ENCODE results near the gene PRKD2.
"Not testable (repeated sequence)": the region's sequence is repeated elsewhere in the genome, so short reads cannot be mapped to it uniquely, and the experiment has no call there.

Gene PRKD2

DNA sequence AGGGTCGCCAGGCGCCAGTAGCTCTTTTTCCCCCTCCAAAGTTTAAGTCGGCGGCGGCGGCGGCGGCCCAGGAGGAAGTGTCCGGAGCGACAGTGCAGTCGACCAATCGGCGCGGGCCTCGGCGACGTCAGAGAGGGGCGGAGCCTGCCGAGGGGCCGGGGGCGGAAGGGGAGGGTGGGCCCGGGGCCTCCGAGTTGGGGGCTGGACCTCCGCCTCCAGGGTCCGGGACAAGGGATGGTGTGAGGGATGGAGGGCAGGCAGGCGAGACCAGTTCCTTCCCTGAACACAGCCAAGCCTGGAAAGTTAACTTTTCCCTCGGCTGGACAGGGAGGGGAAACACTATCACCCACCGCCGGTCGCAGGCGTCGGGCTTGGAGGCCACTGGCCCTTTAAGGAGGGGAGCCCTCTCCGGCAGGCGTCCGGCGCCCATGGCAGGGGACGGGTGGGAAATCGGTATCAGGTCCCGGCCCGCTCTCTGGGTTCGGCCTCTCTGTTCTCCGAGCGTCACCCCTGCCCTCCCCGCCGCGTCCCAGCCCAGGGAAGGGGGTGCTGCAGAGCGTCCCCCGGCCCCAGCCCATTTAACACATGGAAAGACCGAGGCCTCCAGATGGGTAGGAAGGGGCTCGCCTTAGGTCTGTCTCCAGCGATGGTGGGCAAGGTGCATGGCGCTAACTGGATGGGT lies at the start of gene PRKD2:
PRKD2 (minus strand) TSS at position 81 of the 682 bp plus-strand sequence. CDS start 744 bp downstream, outside the sequence.
- peak; percentile 98 for DNase-seq (ENCODE audit: low spot score)

GRCh38 chr19:46764817-46765291 lies 47.9 kb upstream of the PRKD2 start:
- DNase-seq (ENCODE audit: low spot score), result peak; percentile 74

GRCh38 chr19:46762245-46762890 lies 45.5 kb upstream of the PRKD2 start:
- DNase-seq (ENCODE audit: low spot score), result no peak

DNA sequence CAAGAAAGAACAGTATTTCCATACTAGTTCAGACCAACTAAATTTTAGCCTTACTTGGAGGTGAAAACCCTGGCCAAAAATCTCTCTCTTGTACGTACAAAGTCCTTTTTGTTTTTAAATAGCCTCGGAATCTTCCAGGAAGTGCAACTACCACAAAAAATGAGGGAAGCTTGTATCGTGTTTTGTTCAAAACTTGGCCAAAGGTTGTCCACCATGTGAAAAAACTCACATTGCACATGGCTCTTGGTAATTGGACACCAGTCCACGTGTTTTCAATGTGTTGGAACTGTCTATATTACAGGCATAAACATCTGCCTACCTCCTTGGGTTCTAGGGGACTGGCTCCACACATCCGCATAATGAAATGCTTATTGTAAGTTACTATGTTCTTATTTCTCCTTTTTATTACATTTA lies 44.5 kb upstream of the PRKD2 start:
- no peak for DNase-seq (ENCODE audit: low spot score)

DNA sequence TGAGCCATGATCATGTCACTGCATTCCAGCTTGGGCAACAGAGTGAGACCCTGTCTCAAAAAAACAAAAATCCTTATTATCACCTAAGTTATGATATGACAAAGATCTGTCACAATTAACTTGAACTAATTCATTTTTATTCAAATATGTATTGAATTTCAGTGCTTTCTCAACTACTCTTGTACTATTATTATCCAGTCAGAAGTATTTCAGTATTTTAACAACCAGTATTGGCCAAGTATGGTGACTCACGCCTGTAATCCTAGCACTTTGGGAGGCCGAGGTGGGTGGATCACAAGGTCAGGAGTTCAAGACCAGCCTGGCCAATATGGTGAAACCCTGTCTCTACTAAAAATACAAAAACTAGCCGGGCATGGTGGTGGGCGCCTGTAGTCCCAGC lies 44.0 kb upstream of the PRKD2 start:
- not testable (repeated sequence) for DNase-seq (ENCODE audit: low spot score)

DNA sequence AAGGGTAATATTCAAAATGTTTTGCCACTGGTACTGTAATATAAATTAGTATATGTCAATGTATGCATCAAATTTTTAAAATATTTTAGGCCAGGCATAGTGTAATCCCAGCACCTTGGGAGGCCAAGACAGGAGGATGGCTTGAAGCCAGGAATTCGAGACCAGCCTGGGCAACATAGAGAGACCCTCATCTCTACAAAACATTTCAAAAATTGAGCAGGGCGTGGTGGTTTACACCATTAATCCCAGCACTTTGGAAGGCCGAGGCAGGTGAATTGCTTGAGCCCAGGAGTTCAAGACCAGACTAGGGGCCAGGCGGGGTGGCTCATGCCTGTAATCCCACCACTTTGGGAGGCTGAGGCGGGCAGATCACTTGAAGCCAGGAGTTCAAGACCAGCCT lies 43.4 kb upstream of the PRKD2 start:
- no peak for DNase-seq (ENCODE audit: low spot score)

- DNase-seq (ENCODE audit: low spot score), result no peak
These were observed 43.0 kb upstream of the PRKD2 start for GRCh38 chr19:46759817-46760333.

- DNase-seq (ENCODE audit: low spot score), result no peak
These were observed 42.3 kb upstream of the PRKD2 start for GRCh38 chr19:46759206-46759605.

DNA sequence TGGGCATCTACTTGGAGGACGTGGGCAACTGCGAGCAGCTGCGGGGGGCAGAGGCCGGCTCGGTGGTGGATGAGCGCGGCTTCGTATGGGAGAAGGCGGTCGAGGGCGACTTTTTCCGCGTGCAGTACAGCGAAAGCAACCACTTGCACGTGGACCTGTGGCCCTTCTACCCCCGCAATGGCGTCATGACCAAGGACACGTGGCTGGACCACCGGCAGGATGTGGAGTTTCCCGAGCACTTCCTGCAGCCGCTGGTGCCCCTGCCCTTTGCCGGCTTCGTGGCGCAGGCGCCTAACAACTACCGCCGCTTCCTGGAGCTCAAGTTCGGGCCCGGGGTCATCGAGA lies 39.6 kb upstream of the PRKD2 start:
- DNase-seq (ENCODE audit: low spot score), result no peak

DNA sequence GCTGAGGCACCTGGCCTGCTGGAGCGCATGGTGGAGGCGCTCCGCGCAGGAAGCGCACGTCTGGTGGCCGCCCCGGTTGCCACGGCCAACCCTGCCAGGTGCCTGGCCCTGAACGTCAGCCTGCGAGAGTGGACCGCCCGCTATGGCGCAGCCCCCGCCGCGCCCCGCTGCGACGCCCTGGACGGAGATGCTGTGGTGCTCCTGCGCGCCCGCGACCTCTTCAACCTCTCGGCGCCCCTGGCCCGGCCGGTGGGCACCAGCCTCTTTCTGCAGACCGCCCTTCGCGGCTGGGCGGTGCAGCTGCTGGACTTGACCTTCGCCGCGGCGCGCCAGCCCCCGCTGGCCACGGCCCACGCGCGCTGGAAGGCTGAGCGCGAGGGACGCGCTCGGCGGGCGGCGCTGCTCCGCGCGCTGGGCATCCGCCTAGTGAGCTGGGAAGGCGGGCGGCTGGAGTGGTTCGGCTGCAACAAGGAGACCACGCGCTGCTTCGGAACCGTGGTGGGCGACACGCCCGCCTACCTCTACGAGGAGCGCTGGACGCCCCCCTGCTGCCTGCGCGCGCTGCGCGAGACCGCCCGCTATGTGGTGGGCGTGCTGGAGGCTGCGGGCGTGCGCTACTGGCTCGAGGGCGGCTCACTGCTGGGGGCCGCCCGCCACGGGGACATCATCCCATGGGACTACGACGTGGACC lies 39.1 kb upstream of the PRKD2 start:
- no peak for DNase-seq (ENCODE audit: low spot score)

DNA sequence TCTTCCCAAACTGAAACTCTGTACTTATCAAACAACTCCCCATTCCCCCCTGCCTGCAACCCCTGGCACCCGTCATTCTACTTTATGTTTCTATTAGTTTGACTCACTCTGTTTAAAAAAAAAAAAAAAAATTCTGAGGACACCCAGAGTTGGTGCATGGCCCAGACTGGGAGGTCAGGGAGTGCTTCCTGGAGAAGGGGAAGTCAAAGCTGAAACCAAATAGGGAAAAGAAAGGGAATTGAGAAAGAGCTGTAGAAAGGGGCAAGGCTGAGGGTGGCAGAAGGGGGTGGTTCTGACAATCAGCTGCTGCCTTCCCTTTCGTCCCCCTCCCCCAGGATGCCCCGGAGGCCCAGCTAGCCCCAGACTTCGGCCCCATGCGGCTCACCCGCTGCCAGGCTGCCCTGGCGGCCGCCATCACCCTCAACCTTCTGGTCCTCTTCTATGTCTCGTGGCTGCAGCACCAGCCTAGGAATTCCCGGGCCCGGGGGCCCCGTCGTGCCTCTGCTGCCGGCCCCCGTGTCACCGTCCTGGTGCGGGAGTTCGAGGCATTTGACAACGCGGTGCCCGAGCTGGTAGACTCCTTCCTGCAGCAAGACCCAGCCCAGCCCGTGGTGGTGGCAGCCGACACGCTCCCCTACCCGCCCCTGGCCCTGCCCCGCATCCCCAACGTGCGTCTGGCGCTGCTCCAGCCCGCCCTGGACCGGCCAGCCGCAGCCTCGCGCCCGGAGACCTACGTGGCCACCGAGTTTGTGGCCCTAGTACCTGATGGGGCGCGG lies 38.4 kb upstream of the PRKD2 start:
- no peak for DNase-seq (ENCODE audit: low spot score)

DNA sequence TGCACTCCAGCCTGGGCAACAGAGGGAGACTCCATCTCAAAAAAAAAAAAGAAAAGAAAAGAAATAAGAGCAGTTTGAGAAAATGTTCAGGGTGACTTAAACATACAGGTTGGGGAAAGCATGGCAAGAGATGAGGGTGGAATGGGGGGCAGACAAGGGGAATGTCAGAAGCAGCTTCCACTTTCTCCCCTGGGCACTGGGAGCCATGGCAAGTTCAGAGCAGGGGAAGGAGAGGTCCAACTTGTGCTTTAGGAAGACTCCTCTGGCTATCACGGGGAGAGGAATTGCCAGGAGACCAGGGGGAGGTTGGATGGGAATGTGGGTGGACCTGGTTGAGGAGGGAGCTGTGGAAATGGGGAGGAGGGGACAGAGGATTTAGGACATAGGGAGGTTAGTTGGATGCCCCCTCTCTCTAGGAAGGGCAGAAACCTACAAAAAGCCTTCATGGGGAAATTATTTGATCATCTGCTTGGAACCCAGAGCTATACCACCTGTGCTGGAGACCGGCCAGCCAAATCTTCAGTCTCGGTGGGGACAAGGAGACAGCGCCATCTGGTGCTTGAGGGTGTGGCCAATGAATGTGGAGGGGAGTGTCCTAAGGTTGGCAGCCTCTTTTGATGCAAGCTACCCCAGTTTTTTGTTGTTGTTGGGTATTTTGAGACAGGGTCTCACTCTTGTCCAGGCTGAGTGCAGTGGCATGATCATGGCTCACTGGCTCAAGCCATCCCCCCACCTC lies 36.7 kb upstream of the PRKD2 start:
- peak; percentile 74 for DNase-seq (ENCODE audit: low spot score)

GRCh38 chr19:46748325-46749109 lies 31.6 kb upstream of the PRKD2 start:
- DNase-seq (ENCODE audit: low spot score), result peak; percentile 70

DNA sequence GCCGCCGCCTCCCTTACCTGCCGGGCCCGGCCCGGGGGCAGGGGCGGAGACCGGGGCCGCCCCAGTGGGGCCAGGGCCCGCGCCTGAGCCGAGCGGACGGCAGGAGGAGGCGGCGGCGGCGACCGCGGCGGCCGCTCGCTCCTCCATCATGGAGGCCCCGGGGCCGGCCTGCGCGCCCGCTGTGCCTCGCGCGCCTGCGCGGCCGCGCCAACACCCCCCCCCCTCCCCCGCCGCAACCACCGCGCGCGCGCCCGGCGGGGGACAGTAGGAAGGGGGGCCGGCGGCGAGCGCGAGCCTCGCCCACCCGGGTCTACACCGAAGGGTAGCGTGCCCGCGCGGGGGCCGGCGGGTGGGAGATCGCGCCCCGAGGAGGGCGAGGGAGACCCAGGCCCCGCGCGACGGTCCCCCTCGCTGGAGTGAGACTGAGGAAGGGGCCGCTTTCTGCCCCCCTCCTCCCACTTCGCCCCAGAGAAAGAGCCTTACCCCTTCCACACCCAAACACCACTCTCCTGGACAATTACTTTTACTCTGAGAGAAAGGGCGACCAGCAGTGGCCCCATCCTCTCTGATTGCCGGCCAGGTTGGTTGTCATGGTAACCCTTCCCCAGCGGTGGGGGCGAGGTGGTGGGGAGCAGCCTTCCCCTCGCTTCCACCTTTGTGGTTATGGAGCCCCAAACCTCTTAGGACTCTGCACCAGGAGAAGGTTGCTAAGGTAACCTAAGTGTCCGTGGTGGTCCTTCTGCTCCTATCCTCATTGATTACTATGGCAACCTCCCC lies 29.6 kb upstream of the PRKD2 start, which contains the start of gene STRN4:
STRN4 (minus strand) TSS at position 170 of the 777 bp plus-strand sequence; CDS start at position 150, 20 bp downstream.
- peak; percentile 92 for DNase-seq (ENCODE audit: low spot score)

- DNase-seq (ENCODE audit: low spot score), result peak; percentile 47
These were observed 28.8 kb upstream of the PRKD2 start, which contains the start of gene FKRP for GRCh38 chr19:46745521-46746280. TSS of gene FKRP (plus strand) at chr19:46746057. CDS start at chr19:46755451, 9,394 bp downstream.

DNA sequence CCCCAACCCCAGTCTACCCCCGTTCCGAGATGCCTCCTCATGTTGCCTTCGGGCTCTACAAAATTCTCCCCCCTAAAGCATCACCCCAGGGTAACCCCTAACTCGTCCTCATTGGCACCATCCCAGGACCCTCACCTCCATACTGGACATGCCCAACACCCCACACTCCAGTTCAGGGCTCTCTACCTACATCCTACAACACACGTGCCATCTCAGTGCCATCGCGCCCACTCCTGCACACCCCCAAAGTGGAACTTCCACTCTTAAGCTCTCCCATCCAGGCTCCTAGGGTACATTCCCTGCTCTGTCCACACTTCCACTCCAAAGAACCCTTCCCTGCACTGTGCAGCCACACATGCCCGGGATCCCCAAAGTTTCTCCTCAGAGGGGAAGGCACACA lies 28.1 kb upstream of the PRKD2 start:
- no peak for DNase-seq (ENCODE audit: low spot score)

DNA sequence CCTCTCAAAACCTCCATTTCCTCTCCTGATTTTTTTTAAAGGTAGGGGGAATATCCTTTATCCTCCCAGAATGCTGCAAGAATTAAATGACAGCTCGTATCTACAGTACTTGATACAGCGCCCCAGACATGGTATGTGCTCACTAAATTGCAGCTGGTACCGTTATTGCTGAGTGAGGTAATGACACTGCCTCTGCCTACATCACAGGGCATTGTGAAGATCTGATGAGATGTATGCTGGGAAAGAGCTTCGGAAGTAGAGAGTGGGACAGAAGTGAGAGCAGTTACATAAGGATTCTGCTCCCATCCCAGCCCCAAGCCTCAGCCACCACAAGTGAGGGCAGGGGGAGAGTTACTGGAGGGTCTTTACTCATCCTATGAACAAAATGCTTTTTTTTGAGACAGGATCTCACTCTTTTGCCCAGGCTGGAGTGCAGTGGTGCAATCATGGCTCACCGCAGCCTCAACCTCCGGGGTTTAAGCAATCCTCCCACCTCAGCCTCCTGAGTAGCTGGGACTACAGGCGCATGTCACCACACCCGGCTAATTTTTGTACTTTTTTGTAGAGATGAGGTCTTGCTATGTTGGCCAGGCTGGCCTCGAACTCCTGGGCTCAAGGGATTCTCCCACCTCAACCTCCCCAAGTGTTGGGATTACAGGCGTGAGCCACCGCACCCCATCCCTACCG lies 27.2 kb upstream of the PRKD2 start:
- no peak for DNase-seq (ENCODE audit: low spot score)

DNA sequence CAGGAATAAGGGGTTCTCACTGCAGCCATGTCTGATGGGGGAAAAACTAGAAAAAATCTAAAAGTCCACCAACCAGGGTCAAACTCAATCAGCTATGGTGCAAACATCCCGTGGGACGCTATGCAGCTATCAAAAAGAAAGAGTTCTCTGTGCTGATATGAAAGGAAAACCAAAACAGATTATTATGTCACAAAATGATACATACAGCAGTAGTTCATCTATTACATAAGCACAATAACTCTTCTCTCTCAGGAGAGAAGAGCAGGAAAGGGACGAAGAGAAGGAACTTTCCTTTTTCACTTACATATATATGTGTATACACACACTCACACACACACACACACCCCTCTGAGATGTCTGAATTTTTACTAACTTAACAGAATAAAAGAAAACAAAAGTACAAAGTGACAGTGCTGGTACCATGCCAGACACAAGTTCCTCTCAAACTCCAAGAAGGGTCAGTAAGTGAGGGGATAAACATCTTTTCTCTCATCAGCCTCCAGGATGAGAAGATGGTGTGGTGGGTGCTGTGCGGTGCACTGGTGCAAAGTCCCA lies 26.1 kb upstream of the PRKD2 start:
- DNase-seq (ENCODE audit: low spot score), result no peak
